Coronary artery (tissue), 2 donors: ENCODE results near the gene PRUNE2.

Experiments
- DNase-seq: peaks from one replicate; pipeline ENCODE4 v3.0.0-alpha.2; 2017; ENCODE audit warnings: low spot score
- H3K27ac ChIP-seq, 2 donors: fragments of 200-600 bp; sonication (generic); one replicate each; pipeline ENCODE4 v1.5.1; 2016 to 2019
- H3K4me3 ChIP-seq: fragments of 200-600 bp; sonication (generic); 2 replicates; pipeline ENCODE4 v1.5.1; 2016; ENCODE audit warnings: mild to moderate bottlenecking, moderate library complexity
- CTCF ChIP-seq: fragments of 200-600 bp; sonication (generic); IDR thresholded peaks from one replicate; pipeline ENCODE4 v1.5.1; 2019; ENCODE audit warnings: antibody characterized with exemption

Gene PRUNE2

GRCh38 chr9:76693912-76694311 is 212.0 kb downstream of the PRUNE2 start:
- no peak for TF ChIP-seq CTCF
- no peak for DNase-seq

GRCh38 chr9:76692458-76693129 is 213.3 kb downstream of the PRUNE2 start:
- no peak for TF ChIP-seq CTCF
- Histone ChIP-seq H3K27ac (no peak overlapping the region), H3K4me3 (peak overlapping the region; percentile 61)
- no peak for DNase-seq

More at GRCh38 chr9:76693912-76694311, 212.0 kb downstream of the PRUNE2 start:
- H3K4me3 ChIP-seq = no peak overlapping the region
- H3K27ac ChIP-seq = peak overlapping the region in 1 of 2 donors; percentile 47

GRCh38 chr9:76691517-76692313 is 214.2 kb downstream of the PRUNE2 start:
- peak overlapping the region; percentile 61 for H3K4me3 ChIP-seq
- no peak for TF ChIP-seq CTCF
- H3K27ac ChIP-seq = peak overlapping the region in 1 of 2 donors; percentile 56
- no peak for DNase-seq

DNA sequence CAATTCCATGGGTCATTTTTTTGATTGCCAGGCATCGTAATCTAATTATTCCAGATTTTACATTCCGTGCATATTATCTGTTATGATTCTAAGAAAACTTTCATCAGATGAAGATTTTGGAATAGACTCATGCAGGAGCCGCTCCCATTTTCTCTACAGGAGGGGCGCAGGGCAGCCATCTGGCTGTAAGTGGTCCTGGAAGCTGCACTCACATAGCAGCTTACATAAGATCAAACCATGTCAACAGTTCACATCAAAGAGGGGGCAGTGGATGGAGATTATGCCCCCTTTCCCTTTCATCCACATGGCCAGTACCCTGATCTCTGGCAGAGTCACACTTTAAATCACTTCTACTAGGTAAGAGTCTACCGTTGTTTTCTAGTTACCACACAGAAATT is 214.9 kb downstream of the PRUNE2 start:
- no peak overlapping the region for H3K4me3 ChIP-seq
- no peak for TF ChIP-seq CTCF
- H3K27ac ChIP-seq = no peak overlapping the region
- no peak for DNase-seq

GRCh38 chr9:76690246-76690972 is 215.5 kb downstream of the PRUNE2 start:
- no peak for TF ChIP-seq CTCF
- DNase-seq = no peak
- H3K27ac ChIP-seq = no peak overlapping the region
- no peak overlapping the region for H3K4me3 ChIP-seq

DNA sequence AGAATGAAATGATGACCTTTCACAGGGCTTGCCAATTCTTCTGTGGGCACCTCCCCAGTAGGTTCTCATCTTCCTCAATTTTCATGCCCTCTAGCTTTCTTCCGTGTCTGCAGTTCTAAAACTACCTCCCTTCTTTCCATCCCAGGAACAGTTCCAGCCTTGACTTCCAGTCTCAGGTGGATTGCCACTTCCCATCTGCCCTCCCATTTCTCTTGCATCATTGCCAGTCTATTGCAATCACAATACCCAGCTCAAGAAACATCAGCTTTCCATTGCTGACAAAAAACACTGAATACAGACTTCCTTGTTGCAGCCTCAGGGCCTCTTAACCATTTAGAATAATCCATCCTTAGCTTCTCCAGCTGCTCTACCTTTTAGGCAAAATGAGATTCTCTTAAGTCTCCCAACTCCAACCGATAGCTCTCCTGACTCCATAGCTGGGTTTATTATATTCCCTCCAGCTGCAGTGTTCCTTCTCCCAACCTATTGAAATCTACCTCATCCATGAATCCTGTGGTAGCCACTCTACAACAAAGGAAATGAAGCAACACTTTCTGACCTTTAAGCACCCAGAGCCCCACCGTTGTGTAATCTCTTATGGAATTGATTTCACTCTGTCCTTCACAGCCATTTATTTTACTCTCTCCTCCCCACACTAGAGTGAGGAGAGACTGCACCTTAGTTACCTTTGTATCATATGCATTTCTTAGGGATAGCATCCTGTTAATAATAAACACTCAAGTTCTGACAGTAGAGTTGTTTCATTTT is 217.3 kb downstream of the PRUNE2 start:
- peak overlapping the region in 1 of 2 donors; percentile 66 for H3K27ac ChIP-seq
- no peak for DNase-seq
- TF ChIP-seq CTCF = no peak
- H3K4me3 ChIP-seq = no peak overlapping the region
